ENCODE measurements around the gene TBC1D19.
A peak's percentile ranks its signal among the peaks of the same experiment; 100 is the strongest.

GRCh38 chr4:26787461-26788340, 203.8 kb downstream of the TBC1D19 start:
- TF ChIP-seq CTCF (IDR thresholded peaks at IDR 0.05) (peak in 3 of 5 experiments; percentile 7 to 26 (median 22)), EP300 (IDR thresholded peaks at IDR 0.05) (no peak)

Data from tibial nerve (tissue), 4 donors.